Breast epithelium (tissue), 3 donors: ENCODE measurements around the gene CARD10.

Experiments used
- CTCF ChIP-seq, 3 donors: fragments of 450-650 bp; IDR thresholded peaks; one replicate each; pipeline ENCODE4 v1.5.1; 2016 to 2017; ENCODE audit warnings: antibody characterized with exemption in 3 of 3, mild to moderate bottlenecking in 3 of 3, moderate library complexity in 3 of 3
- POLR2A ChIP-seq: fragments of 450-650 bp; IDR thresholded peaks from one replicate; pipeline ENCODE4 v1.6.1; 2016; ENCODE audit warnings: antibody characterized with exemption, mild to moderate bottlenecking, moderate library complexity
- POLR2AphosphoS5 ChIP-seq, 3 donors: sonication (generic); formaldehyde crosslinking; IDR thresholded peaks; one replicate each; pipeline ENCODE4 v1.6.1; 2017; ENCODE audit warnings: antibody characterized with exemption in 3 of 3

- TF ChIP-seq CTCF (IDR thresholded peaks at IDR 0.05) (no peak), POLR2A (no peak), POLR2AphosphoS5 (IDR thresholded peaks at IDR 0.05) (no peak)
These were observed 49.3 kb upstream of the CARD10 start for GRCh38 chr22:37568448-37569008.
